Stimulated activated CD8-positive, alpha-beta memory T cell treated with anti-CD3 and anti-CD28 coated beads, Interleukin-2, amount 100 ng/mL, for 48 hours (primary cell): ENCODE results near the gene INPP5K.

Experiments
- DNase-seq, 2 donors: peaks; one replicate each; pipeline ENCODE4 v3.0.0-alpha.2; 2020; ENCODE audit warnings: low read depth in 2 of 2

The INPP5K gene

GRCh38 chr17:1485423-1486376 lies 30.7 kb downstream of the INPP5K start:
- DNase-seq, result peak in 1 of 2 donors; percentile 38

- no peak for DNase-seq
Observed at GRCh38 chr17:1484676-1485422, 31.6 kb downstream of the INPP5K start.

- no peak for DNase-seq
Observed at GRCh38 chr17:1484060-1484535, 32.3 kb downstream of the INPP5K start.

- no peak for DNase-seq
Observed at GRCh38 chr17:1482680-1483079, 33.7 kb downstream of the INPP5K start.

GRCh38 chr17:1481736-1482135 lies 34.7 kb downstream of the INPP5K start:
- no peak for DNase-seq

- DNase-seq, result no peak
Observed at GRCh38 chr17:1480747-1481465, 35.5 kb downstream of the INPP5K start.

- DNase-seq, result no peak
Observed at GRCh38 chr17:1478418-1478817, 38.0 kb downstream of the INPP5K start.

GRCh38 chr17:1475321-1475854 lies 41.0 kb downstream of the INPP5K start:
- no peak for DNase-seq

GRCh38 chr17:1474402-1475189 lies 41.8 kb downstream of the INPP5K start:
- no peak for DNase-seq

GRCh38 chr17:1473841-1474240 lies 42.6 kb downstream of the INPP5K start:
- no peak for DNase-seq

- DNase-seq, result no peak
Observed at GRCh38 chr17:1473170-1473569, 43.2 kb downstream of the INPP5K start.

GRCh38 chr17:1471911-1472821 lies 44.2 kb downstream of the INPP5K start:
- no peak for DNase-seq

- no peak for DNase-seq
Observed at GRCh38 chr17:1471490-1471889, 44.9 kb downstream of the INPP5K start.

GRCh38 chr17:1470755-1471462 lies 45.5 kb downstream of the INPP5K start:
- DNase-seq, result no peak

- no peak for DNase-seq
Observed at GRCh38 chr17:1470071-1470754, 46.2 kb downstream of the INPP5K start.

- no peak for DNase-seq
Observed at GRCh38 chr17:1469231-1469852, 47.1 kb downstream of the INPP5K start.

- no peak for DNase-seq
Observed at GRCh38 chr17:1467898-1468492, 48.4 kb downstream of the INPP5K start.

- DNase-seq, result no peak
Observed at GRCh38 chr17:1467258-1467657, 49.2 kb downstream of the INPP5K start.
